OCI-LY7 (cell line): ENCODE results near the gene GAB1. TPM values are rescaled to one million over a fixed set of nuclear protein-coding genes. Genes with fewer than 3 reads are reported as not detected.

Source experiments
- BruUV-seq: library from RNA; stranded (reverse); fragments of 400-500 nt; replicated peaks from 2 replicates; lab custom pipeline; 2021; lab: Mats Ljungman, UMichigan
- CTCF ChIA-PET: fragments of 300-600 bp; sonication (Branson Sonifier 250); formaldehyde crosslinking; loops from one replicate; lab custom pipeline; 2022; ENCODE audit warnings: antibody characterized with exemption; ENCODE audit not compliant: unreplicated experiment; lab: Charles Lee
- POLR2A ChIA-PET: fragments of 300-600 bp; sonication (Branson Sonifier 250); formaldehyde crosslinking; loops from one replicate; lab custom pipeline; 2022; ENCODE audit warnings: antibody characterized with exemption; lab: Charles Lee
- DNase-seq: peaks from one replicate; pipeline ENCODE4 v3.0.0-alpha.2; 2015; ENCODE audit warnings: low spot score
- H2AFZ ChIP-seq: fragments of 200-600 bp; sonication (generic), shearing (Covaris generic); 2 replicates; pipeline ENCODE4 v1.6.1; 2014; ENCODE audit warnings: mild to moderate bottlenecking, antibody characterized with exemption, low read length, moderate library complexity
- H3K27ac ChIP-seq: fragments of 200-600 bp; sonication (generic); 2 replicates; pipeline ENCODE4 v1.5.1; 2014; ENCODE audit warnings: mixed run types, low read depth, mild to moderate bottlenecking, moderate library complexity, low read length, inconsistent platforms; ENCODE audit not compliant: poor library complexity, severe bottlenecking
- H3K36me3 ChIP-seq: fragments of 200-600 bp; sonication (generic); 2 replicates; pipeline ENCODE4 v1.6.1; 2014; ENCODE audit warnings: mild to moderate bottlenecking, antibody characterized with exemption, low read length, moderate library complexity, mixed read lengths; ENCODE audit not compliant: insufficient read depth
- H3K4me1 ChIP-seq: fragments of 200-600 bp; sonication (generic); 2 replicates; pipeline ENCODE4 v1.5.1; 2014; ENCODE audit warnings: mild to moderate bottlenecking, low read length; ENCODE audit not compliant: insufficient read depth, poor library complexity, severe bottlenecking
- H3K4me2 ChIP-seq: fragments of 200-600 bp; sonication (generic); 2 replicates; pipeline ENCODE4 v1.6.1; 2014; ENCODE audit warnings: mild to moderate bottlenecking, low read length
- H3K4me3 ChIP-seq: fragments of 200-600 bp; sonication (generic); 2 replicates; pipeline ENCODE4 v1.5.1; 2014; ENCODE audit warnings: mild to moderate bottlenecking, low read depth, low read length; ENCODE audit not compliant: poor library complexity, severe bottlenecking
- H3K79me2 ChIP-seq: fragments of 200-600 bp; sonication (generic); 2 replicates; pipeline ENCODE4 v1.6.1; 2016; ENCODE audit warnings: low read depth, mild to moderate bottlenecking, low read length, moderate library complexity, mixed read lengths; ENCODE audit not compliant: insufficient read depth
- H3K9me2 ChIP-seq: fragments of 200-600 bp; sonication (generic); 2 replicates; pipeline ENCODE4 v1.6.1; 2016; ENCODE audit warnings: mild to moderate bottlenecking, low read length, mixed read lengths; ENCODE audit not compliant: insufficient read depth
- H3K9me3 ChIP-seq: fragments of 200-600 bp; sonication (generic); 2 replicates; pipeline ENCODE4 v1.6.1; 2014; ENCODE audit warnings: mild to moderate bottlenecking, mixed run types, low read length, mixed read lengths
- H4K20me1 ChIP-seq: fragments of 200-600 bp; sonication (generic); 2 replicates; pipeline ENCODE4 v1.6.1; 2014; ENCODE audit warnings: mild to moderate bottlenecking, antibody characterized with exemption, low read length, moderate library complexity, mixed read lengths; ENCODE audit not compliant: insufficient read depth
- EZH2phosphoT487 ChIP-seq: fragments of 200-600 bp; sonication (generic); IDR thresholded peaks from 2 replicates; pipeline ENCODE4 v1.6.1; 2018; ENCODE audit warnings: low read depth, borderline replicate concordance, mild to moderate bottlenecking, mixed run types, antibody characterized with exemption, low read length, moderate library complexity, mixed read lengths
- intact Hi-C: fragments of 100-400 bp; cut with micrococcal nuclease; formaldehyde crosslinking; loops from one replicate; pipeline ENCODE4 v1.10.0; 2022; ENCODE audit not compliant: unreplicated experiment
- total RNA-seq, 2 experiments: library from RNA; depleted of rRNA in 1 of 2; stranded (reverse); fragments of >200 nt in 1 of 2; shearing (Covaris generic) in 1 of 2; gene quantifications; 2 replicates each; pipeline ENCODE4 v1.2.3, GENCODE V29; 2014 to 2022
- TF ChIP-seq, protein P1 (sequence below): fragments of 200-600 bp; sonication (generic); conservative IDR thresholded peaks from 2 replicates; pipeline ENCODE4 v1.5.1; 2014; ENCODE audit warnings: mild to moderate bottlenecking, antibody characterized with exemption, low read length, moderate library complexity, mixed read lengths

GAB1 gene
- total RNA-seq, 2 experiments from 2014 or later = 42.6 to 99.3 TPM

DNA sequence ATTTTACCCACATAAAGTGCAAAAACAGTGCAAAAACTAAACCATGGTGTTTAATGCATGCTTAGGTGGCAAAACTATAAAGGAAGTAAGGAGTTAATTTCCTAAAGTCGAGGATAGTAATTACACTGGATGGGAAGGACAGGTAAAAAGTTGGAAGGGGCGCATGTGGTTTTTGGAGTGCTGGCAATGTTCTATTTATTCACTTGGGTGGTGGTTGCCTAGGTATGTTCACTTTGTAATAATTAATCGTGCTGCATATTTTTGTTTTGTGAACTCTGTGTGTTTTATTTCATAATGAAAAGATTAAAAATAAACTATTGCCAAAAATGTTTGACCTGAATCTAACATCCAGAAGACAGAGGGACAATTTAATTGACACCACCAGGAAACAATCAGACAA, 144.7 kb downstream of the GAB1 start:
- no TSS peak for BruUV-seq
- Histone ChIP-seq H3K79me2 (no peaks in the 10 kb centered on the region), H3K36me3 (peaks cover 7% of the 10 kb centered on the region; the same call in 1 of the 2 replicates), H3K9me2 (no peaks in the 10 kb centered on the region), H4K20me1 (no peaks in the 10 kb centered on the region), H3K4me1 (peaks cover 15% of the 10 kb centered on the region), H3K4me3 (no peak overlapping the region), H3K27ac (no peak overlapping the region), H3K9me3 (no peaks in the 10 kb centered on the region), H3K4me2 (no peak overlapping the region), H2AFZ (no peak overlapping the region)
- DNase-seq = no peak
- intact Hi-C loops = loop anchor here (1.0 to 10.0 kb wide), 3 partner anchors 78 to 597 kb away; no protein-coding TSS in a partner anchor
- ChIA-PET POLR2A (interaction anchor here (1.4 kb wide), 2 partner anchors 81 to 105 kb away, joined by 5 to 6 read pairs; no protein-coding TSS in a partner anchor), CTCF (no interaction called here)
- no peak for TF ChIP-seq EZH2phosphoT487

DNA sequence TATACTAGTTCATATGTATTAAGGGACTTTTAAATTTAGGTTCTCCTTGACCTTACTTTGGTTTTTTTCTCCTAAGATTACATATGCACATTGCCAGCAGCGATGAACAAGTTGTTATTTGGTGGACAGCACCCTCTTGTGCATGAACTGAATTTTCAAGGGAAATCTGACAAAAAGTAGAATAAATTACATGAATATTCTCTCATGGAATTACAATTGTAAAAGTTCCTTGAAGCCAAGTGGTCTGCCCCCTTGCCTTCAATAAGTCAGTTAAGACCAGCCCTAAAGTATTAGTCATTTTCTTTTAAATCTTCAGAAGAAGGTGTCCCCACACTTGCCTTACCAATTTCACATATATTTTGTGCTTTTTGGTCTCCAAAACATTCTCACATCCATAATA, 146.2 kb downstream of the GAB1 start:
- H3K36me3 ChIP-seq = no peaks in the 10 kb centered on the region
- H3K4me2 ChIP-seq = no peak overlapping the region
- BruUV-seq = no TSS peak
- H2AFZ ChIP-seq = no peak overlapping the region
- no peak overlapping the region for H3K4me3 ChIP-seq
- DNase-seq = peak; percentile 77
- no peak overlapping the region for H3K27ac ChIP-seq
- H3K79me2 ChIP-seq = no peaks in the 10 kb centered on the region
- ChIA-PET POLR2A (no interaction called here), CTCF (no interaction called here)
- H4K20me1 ChIP-seq = no peaks in the 10 kb centered on the region
- H3K9me3 ChIP-seq = no peaks in the 10 kb centered on the region
- intact Hi-C loops = loop anchor here (1.0 to 10.0 kb wide), 6 partner anchors 84 to 598 kb away; partner anchors contain the start of gene GAB1
- no peaks in the 10 kb centered on the region for H3K9me2 ChIP-seq
- peaks cover 15% of the 10 kb centered on the region for H3K4me1 ChIP-seq
- no peak for TF ChIP-seq EZH2phosphoT487
- TF ChIP-seq, protein P1, sequence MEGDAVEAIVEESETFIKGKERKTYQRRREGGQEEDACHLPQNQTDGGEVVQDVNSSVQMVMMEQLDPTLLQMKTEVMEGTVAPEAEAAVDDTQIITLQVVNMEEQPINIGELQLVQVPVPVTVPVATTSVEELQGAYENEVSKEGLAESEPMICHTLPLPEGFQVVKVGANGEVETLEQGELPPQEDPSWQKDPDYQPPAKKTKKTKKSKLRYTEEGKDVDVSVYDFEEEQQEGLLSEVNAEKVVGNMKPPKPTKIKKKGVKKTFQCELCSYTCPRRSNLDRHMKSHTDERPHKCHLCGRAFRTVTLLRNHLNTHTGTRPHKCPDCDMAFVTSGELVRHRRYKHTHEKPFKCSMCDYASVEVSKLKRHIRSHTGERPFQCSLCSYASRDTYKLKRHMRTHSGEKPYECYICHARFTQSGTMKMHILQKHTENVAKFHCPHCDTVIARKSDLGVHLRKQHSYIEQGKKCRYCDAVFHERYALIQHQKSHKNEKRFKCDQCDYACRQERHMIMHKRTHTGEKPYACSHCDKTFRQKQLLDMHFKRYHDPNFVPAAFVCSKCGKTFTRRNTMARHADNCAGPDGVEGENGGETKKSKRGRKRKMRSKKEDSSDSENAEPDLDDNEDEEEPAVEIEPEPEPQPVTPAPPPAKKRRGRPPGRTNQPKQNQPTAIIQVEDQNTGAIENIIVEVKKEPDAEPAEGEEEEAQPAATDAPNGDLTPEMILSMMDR = peak; percentile 91

DNA sequence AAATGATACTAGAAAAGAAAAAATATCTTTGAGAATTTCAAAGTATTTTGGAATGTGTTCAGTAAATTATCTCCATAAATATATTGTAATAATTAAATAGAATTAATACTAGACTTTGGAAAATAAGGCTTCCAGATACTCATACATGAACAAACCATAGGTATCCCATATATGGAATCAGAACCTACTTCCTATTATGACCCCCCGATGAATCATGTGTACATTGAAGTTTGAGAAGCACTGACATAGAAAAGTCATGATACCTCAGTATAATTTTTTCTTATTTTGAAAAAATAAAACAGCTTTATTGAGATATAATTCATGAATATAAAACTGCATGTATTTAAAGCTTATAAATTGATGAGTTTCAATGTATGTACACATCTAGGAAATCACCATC, 149.6 kb downstream of the GAB1 start:
- ChIA-PET CTCF (no interaction called here), POLR2A (no interaction called here)
- no peak for TF ChIP-seq EZH2phosphoT487
- TF ChIP-seq, protein P1 = no peak
- H3K4me2 ChIP-seq = no peak overlapping the region
- no peak for DNase-seq
- H3K79me2 ChIP-seq = no peaks in the 10 kb centered on the region
- intact Hi-C loops = loop anchor here (5.0 to 10.0 kb wide), 2 partner anchors 504 to 602 kb away; no protein-coding TSS in a partner anchor
- H3K36me3 ChIP-seq = no peaks in the 10 kb centered on the region
- no peaks in the 10 kb centered on the region for H4K20me1 ChIP-seq
- H3K9me2 ChIP-seq = no peaks in the 10 kb centered on the region
- H3K27ac ChIP-seq = no peak overlapping the region
- H3K4me1 ChIP-seq = peaks cover 15% of the 10 kb centered on the region
- H3K9me3 ChIP-seq = no peaks in the 10 kb centered on the region
- H2AFZ ChIP-seq = no peak overlapping the region
- BruUV-seq = no TSS peak
- H3K4me3 ChIP-seq = no peak overlapping the region
